A549 treated with AZD9567 at 1 μM for 4 hours (cell line): ENCODE data around the gene MAP3K20. TPM values are rescaled to one million over a fixed set of nuclear protein-coding genes. Genes with fewer than 3 reads are reported as not detected.

ENCODE experiments used
- total RNA-seq: library from RNA; stranded (reverse); fragments of 200-300 nt; extraction: Qiagen RNA extraction; gene quantifications from 5 replicates; pipeline ENCODE4 v1.2.3, GENCODE V29; 2022; ENCODE audit not compliant: insufficient read depth

MAP3K20 gene
- 24.3 to 41.2 TPM (median 28.2 TPM) in 5 replicates for total RNA-seq

DNA sequence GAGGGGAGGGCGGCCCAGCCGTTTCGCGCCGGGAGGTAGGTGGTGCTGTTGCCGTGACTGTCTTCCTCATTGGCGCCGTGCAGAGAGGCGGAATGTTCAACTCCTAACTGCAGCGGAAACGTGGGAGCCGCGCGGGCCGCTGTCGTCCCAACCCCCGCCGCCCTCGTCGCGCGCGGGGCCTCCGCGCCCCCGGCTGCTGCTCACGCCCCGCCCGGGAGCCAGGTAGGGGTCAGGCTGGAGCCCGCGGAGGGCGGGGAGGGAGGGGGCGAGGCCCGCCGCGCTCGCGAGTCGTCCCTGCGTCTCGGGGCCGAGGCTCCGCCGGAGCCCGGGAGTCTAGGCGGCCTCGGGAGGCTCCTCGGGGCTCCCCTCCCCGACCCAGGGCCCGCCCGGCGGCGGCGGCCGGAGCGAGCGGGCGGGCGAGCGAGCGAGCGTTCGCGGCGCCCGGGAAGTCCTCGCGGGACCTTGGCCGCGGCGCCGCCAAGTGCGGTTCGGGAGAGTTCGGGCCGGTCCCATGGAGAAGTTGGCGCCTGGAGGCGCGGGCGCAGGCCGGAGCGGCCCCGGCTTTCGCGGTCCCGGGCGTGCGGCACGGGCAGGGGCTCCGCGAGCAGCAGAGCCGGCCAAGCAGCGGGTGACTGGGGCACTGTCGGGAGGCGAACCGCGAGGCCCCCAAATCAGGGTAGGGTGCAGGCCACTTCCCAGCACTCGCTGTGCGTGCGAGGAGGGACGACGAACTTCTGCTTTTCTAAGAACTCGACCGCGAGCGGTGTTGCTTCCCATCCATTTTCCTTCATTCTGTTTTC, at the start of gene MAP3K20:
Gene MAP3K20 (plus strand): TSS at position 66 of the 800 bp plus-strand sequence. CDS start 15,186 bp downstream, outside the sequence.

